ENCODE measurements around the gene TNFRSF13B.

Gene TNFRSF13B

DNA sequence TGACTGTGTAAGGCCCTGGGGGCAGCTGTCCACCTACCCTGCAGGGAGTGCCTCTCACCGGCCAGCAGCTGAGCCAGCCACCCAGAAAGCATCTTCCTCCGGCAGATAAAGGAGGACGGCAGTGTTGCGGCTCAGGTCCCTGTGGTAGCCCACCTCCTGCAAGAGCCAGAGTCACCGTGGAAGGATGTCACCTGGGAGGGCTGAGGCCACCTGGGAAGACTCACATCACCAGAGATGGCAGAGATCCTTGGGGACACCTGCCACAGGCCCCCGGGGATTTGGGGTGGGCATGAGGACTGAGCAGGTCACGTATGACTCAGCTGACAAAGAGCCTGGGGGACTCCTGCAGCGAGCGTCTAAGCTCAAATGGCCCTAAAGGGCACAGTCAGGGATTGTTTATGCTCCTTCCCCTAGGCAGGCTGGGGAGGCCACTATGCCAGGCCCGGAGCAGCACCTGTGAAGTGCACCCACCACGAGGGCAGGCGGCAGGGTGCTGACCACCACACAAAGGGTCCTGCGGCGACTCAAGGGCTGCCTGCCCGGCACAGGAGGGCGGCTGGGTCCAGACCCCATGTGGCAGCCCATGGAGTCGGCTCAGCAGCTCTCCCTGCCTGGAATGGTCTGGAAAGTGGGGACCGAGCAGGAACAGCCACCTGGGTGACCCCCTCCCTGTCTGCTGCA, 44.1 kb downstream of the TNFRSF13B start:
- Histone ChIP-seq H2AFZ (ENCODE audit: low read length) (no peak overlapping the region), H3K4me3 (ENCODE audit: low read depth, low read length, poor library complexity, severe bottlenecking) (no peak overlapping the region), H3K79me2 (ENCODE audit: insufficient read depth, low read length) (no peaks in the 10 kb centered on the region), H3F3A (ENCODE audit: insufficient read depth, low read length) (no peaks in the 10 kb centered on the region), H3K27me3 (ENCODE audit: insufficient read depth, low read length) (no peaks in the 10 kb centered on the region), H3K27ac (ENCODE audit: low read depth, low read length, poor library complexity, severe bottlenecking) (no peak overlapping the region), H3K9ac (ENCODE audit: low read length) (no peak overlapping the region), H3K4me2 (ENCODE audit: low read length) (no peak overlapping the region), H3K36me3 (ENCODE audit: insufficient read depth, low read length) (no peaks in the 10 kb centered on the region), H3K9me3 (ENCODE audit: low read length) (no peaks in the 10 kb centered on the region), H3K9me2 (ENCODE audit: low read depth, low read length) (no peaks in the 10 kb centered on the region), H3K4me1 (ENCODE audit: insufficient read depth, low read length, severe bottlenecking) (no peaks in the 10 kb centered on the region), H4K20me1 (ENCODE audit: insufficient read depth, low read length) (no peaks in the 10 kb centered on the region)
- TF ChIP-seq, protein P1, sequence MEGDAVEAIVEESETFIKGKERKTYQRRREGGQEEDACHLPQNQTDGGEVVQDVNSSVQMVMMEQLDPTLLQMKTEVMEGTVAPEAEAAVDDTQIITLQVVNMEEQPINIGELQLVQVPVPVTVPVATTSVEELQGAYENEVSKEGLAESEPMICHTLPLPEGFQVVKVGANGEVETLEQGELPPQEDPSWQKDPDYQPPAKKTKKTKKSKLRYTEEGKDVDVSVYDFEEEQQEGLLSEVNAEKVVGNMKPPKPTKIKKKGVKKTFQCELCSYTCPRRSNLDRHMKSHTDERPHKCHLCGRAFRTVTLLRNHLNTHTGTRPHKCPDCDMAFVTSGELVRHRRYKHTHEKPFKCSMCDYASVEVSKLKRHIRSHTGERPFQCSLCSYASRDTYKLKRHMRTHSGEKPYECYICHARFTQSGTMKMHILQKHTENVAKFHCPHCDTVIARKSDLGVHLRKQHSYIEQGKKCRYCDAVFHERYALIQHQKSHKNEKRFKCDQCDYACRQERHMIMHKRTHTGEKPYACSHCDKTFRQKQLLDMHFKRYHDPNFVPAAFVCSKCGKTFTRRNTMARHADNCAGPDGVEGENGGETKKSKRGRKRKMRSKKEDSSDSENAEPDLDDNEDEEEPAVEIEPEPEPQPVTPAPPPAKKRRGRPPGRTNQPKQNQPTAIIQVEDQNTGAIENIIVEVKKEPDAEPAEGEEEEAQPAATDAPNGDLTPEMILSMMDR (IDR thresholded peaks at IDR 0.05; ENCODE audit: low read length): no peak
- no peak for TF ChIP-seq EZH2 (IDR thresholded peaks at IDR 0.05; ENCODE audit: borderline replicate concordance, low read length)

- Histone ChIP-seq H3K4me2 (ENCODE audit: low read length) (no peak overlapping the region), H3K9ac (ENCODE audit: low read length) (no peak overlapping the region), H3K27ac (ENCODE audit: low read depth, low read length, poor library complexity, severe bottlenecking) (no peak overlapping the region), H3K9me2 (ENCODE audit: low read depth, low read length) (no peaks in the 10 kb centered on the region), H3F3A (ENCODE audit: insufficient read depth, low read length) (no peaks in the 10 kb centered on the region), H3K9me3 (ENCODE audit: low read length) (no peaks in the 10 kb centered on the region), H3K79me2 (ENCODE audit: insufficient read depth, low read length) (no peaks in the 10 kb centered on the region), H2AFZ (ENCODE audit: low read length) (no peak overlapping the region), H3K4me1 (ENCODE audit: insufficient read depth, low read length, severe bottlenecking) (no peaks in the 10 kb centered on the region), H3K27me3 (ENCODE audit: insufficient read depth, low read length) (no peaks in the 10 kb centered on the region), H3K36me3 (ENCODE audit: insufficient read depth, low read length) (no peaks in the 10 kb centered on the region), H3K4me3 (ENCODE audit: low read depth, low read length, poor library complexity, severe bottlenecking) (no peak overlapping the region), H4K20me1 (ENCODE audit: insufficient read depth, low read length) (no peaks in the 10 kb centered on the region)
- no peak for TF ChIP-seq EZH2 (IDR thresholded peaks at IDR 0.05; ENCODE audit: borderline replicate concordance, low read length)
- TF ChIP-seq, protein P1 (IDR thresholded peaks at IDR 0.05; ENCODE audit: low read length): no peak
Measured at GRCh38 chr17:16926571-16927451, 45.1 kb downstream of the TNFRSF13B start.

GRCh38 chr17:16926061-16926511, 45.8 kb downstream of the TNFRSF13B start:
- Histone ChIP-seq H3K36me3 (ENCODE audit: insufficient read depth, low read length) (no peaks in the 10 kb centered on the region), H3K9me3 (ENCODE audit: low read length) (no peaks in the 10 kb centered on the region), H3K4me3 (ENCODE audit: low read depth, low read length, poor library complexity, severe bottlenecking) (no peak overlapping the region), H3F3A (ENCODE audit: insufficient read depth, low read length) (no peaks in the 10 kb centered on the region), H3K9me2 (ENCODE audit: low read depth, low read length) (no peaks in the 10 kb centered on the region), H3K27me3 (ENCODE audit: insufficient read depth, low read length) (no peaks in the 10 kb centered on the region; the same call in 1 of the 2 replicates), H3K27ac (ENCODE audit: low read depth, low read length, poor library complexity, severe bottlenecking) (no peak overlapping the region), H2AFZ (ENCODE audit: low read length) (no peak overlapping the region), H3K4me2 (ENCODE audit: low read length) (no peak overlapping the region), H4K20me1 (ENCODE audit: insufficient read depth, low read length) (no peaks in the 10 kb centered on the region), H3K79me2 (ENCODE audit: insufficient read depth, low read length) (no peaks in the 10 kb centered on the region), H3K9ac (ENCODE audit: low read length) (no peak overlapping the region), H3K4me1 (ENCODE audit: insufficient read depth, low read length, severe bottlenecking) (no peaks in the 10 kb centered on the region)
- no peak for TF ChIP-seq EZH2 (IDR thresholded peaks at IDR 0.05; ENCODE audit: borderline replicate concordance, low read length)
- TF ChIP-seq, protein P1 (IDR thresholded peaks at IDR 0.05; ENCODE audit: low read length): no peak
